ENCODE data around the gene SHROOM3.

DNA sequence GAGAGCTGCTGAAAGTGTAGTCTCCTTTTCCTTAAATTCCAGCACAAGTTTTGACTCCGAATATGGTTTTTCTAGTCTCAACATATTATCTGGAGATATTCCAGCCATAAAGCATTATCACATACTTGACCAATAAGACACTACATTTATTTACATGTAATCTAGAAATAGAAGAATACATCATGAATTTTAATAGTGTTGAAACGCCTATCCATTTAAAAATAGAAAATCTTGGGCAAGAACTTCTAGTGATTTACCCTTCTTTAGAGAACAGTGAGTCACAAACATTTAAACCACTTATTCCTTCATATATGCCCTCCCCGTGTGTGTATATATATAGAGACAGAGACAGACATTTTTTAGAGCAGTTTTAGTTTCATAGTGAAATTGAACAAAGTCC is 301.4 kb downstream of the SHROOM3 start:
- TF ChIP-seq POLR2AphosphoS5 (IDR thresholded peaks at IDR 0.05; ENCODE audit: low read depth, low read length): no peak
- TF ChIP-seq, protein P1, sequence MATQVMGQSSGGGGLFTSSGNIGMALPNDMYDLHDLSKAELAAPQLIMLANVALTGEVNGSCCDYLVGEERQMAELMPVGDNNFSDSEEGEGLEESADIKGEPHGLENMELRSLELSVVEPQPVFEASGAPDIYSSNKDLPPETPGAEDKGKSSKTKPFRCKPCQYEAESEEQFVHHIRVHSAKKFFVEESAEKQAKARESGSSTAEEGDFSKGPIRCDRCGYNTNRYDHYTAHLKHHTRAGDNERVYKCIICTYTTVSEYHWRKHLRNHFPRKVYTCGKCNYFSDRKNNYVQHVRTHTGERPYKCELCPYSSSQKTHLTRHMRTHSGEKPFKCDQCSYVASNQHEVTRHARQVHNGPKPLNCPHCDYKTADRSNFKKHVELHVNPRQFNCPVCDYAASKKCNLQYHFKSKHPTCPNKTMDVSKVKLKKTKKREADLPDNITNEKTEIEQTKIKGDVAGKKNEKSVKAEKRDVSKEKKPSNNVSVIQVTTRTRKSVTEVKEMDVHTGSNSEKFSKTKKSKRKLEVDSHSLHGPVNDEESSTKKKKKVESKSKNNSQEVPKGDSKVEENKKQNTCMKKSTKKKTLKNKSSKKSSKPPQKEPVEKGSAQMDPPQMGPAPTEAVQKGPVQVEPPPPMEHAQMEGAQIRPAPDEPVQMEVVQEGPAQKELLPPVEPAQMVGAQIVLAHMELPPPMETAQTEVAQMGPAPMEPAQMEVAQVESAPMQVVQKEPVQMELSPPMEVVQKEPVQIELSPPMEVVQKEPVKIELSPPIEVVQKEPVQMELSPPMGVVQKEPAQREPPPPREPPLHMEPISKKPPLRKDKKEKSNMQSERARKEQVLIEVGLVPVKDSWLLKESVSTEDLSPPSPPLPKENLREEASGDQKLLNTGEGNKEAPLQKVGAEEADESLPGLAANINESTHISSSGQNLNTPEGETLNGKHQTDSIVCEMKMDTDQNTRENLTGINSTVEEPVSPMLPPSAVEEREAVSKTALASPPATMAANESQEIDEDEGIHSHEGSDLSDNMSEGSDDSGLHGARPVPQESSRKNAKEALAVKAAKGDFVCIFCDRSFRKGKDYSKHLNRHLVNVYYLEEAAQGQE (IDR thresholded peaks at IDR 0.05; ENCODE audit: insufficient read depth in 1 of 2, low read depth in 2 of 2, low read length in 2 of 2): no peak
- no peak for TF ChIP-seq SIN3A (IDR thresholded peaks at IDR 0.05; ENCODE audit: borderline replicate concordance, insufficient read depth, low read length)
- TF ChIP-seq TAF1 (IDR thresholded peaks at IDR 0.05; ENCODE audit: borderline replicate concordance, insufficient read depth, low read length): no peak
- no peak for TF ChIP-seq FOXP2 (optimal IDR thresholded peaks at IDR 0.05; ENCODE audit: borderline replicate concordance, extremely low read depth, extremely low read length, insufficient read depth)

Data from PFSK-1 (cell line).